Panc1 (cell line): ENCODE data around the gene RHOU.

Experiments
- POLR2AphosphoS5 ChIP-seq: IDR thresholded peaks from 2 replicates; pipeline ENCODE4 v1.6.1; 2012; ENCODE audit warnings: mild to moderate bottlenecking, low read depth, low read length, moderate library complexity
- SIN3A ChIP-seq: IDR thresholded peaks from 2 replicates; pipeline ENCODE4 v1.6.1; 2012; ENCODE audit warnings: low read depth, mild to moderate bottlenecking, low read length, moderate library complexity, borderline replicate concordance; ENCODE audit not compliant: insufficient read depth
- TF ChIP-seq, protein P1 (sequence below): fragments of 450-650 bp; IDR thresholded peaks from 2 replicates; pipeline ENCODE4 v1.5.1; 2017; ENCODE audit warnings: mild to moderate bottlenecking

DNA sequence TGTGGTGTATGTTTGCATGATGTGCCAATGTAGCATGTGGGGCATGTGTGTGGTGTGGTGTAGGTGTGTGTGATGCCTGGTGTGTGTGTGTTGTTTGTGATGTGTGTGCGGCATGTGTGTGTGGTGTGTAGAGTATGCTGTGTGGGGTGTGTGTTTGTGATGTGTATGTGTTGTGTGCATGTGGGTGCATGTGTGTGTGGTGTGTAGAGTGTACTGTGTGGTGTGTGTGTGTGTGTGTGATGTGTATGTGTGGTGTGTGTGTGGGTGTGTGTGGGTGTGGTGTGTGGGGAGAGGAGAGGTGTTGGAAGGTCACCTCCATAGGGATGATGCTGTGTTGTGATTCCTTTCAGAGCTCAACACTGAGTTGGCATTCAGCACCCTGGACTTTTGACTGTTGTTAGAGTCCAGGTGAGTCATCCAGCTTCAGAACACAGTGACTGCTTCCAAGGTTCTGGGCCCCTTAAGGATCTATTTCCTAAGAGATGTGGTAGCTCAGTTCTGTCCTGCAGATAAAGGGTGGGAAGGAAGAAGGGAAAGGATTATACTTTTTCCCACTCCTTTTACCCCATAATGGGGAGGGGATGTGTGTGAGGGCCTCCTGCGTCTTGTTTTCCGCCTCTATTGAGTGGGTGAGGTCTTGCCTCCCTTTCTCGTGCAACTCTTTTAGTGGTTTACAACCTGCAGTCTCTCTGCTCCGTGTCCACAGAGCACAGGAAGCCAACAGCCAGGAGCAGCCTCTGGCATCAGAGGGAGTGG, 47.6 kb downstream of the RHOU start:
- TF ChIP-seq, protein P1, sequence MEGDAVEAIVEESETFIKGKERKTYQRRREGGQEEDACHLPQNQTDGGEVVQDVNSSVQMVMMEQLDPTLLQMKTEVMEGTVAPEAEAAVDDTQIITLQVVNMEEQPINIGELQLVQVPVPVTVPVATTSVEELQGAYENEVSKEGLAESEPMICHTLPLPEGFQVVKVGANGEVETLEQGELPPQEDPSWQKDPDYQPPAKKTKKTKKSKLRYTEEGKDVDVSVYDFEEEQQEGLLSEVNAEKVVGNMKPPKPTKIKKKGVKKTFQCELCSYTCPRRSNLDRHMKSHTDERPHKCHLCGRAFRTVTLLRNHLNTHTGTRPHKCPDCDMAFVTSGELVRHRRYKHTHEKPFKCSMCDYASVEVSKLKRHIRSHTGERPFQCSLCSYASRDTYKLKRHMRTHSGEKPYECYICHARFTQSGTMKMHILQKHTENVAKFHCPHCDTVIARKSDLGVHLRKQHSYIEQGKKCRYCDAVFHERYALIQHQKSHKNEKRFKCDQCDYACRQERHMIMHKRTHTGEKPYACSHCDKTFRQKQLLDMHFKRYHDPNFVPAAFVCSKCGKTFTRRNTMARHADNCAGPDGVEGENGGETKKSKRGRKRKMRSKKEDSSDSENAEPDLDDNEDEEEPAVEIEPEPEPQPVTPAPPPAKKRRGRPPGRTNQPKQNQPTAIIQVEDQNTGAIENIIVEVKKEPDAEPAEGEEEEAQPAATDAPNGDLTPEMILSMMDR, result no peak
- TF ChIP-seq POLR2AphosphoS5 (no peak), SIN3A (no peak)
